Measurements from ENCODE around the gene STEAP3.

The STEAP3 gene

GRCh38 chr2:119223521-119224390, at the start of gene STEAP3:
Gene STEAP3 (plus strand): TSS chr2:119223834. CDS start chr2:119231013, 7,179 bp downstream.
- Mint-ChIP-seq H3K4me3 (peak within 1 kb of the TSS; percentile 37), H3K4me1 (ENCODE audit: low read depth) (no peaks in the 10 kb centered on the region), H3K27me3 (peaks cover 29% of the 10 kb centered on the region), H3K36me3 (ENCODE audit: low read depth) (no peaks in the 10 kb centered on the region), H3K9me3 (no peaks in the 10 kb centered on the region), H3K27ac (no peak within 1 kb of the TSS)

- no peak overlapping the region for H3K27ac Mint-ChIP-seq
- no peak overlapping the region for H3K4me3 Mint-ChIP-seq
- H3K9me3 Mint-ChIP-seq = no peaks in the 10 kb centered on the region
- no peaks in the 10 kb centered on the region for H3K4me1 Mint-ChIP-seq (ENCODE audit: low read depth)
- no peaks in the 10 kb centered on the region for H3K36me3 Mint-ChIP-seq (ENCODE audit: low read depth)
- H3K27me3 Mint-ChIP-seq = no peaks in the 10 kb centered on the region
Measured at GRCh38 chr2:119174216-119174992, 49.2 kb upstream of the STEAP3 start.

GRCh38 chr2:119174993-119175347, 48.7 kb upstream of the STEAP3 start:
- no peaks in the 10 kb centered on the region for H3K36me3 Mint-ChIP-seq (ENCODE audit: low read depth)
- H3K4me1 Mint-ChIP-seq (ENCODE audit: low read depth) = no peaks in the 10 kb centered on the region
- H3K4me3 Mint-ChIP-seq = no peak overlapping the region
- no peak overlapping the region for H3K27ac Mint-ChIP-seq
- no peaks in the 10 kb centered on the region for H3K9me3 Mint-ChIP-seq
- H3K27me3 Mint-ChIP-seq = no peaks in the 10 kb centered on the region

- Mint-ChIP-seq H3K27ac (no peak overlapping the region), H3K4me3 (no peak overlapping the region), H3K4me1 (ENCODE audit: low read depth) (no peaks in the 10 kb centered on the region), H3K36me3 (ENCODE audit: low read depth) (no peaks in the 10 kb centered on the region), H3K9me3 (no peaks in the 10 kb centered on the region), H3K27me3 (no peaks in the 10 kb centered on the region)
Measured at GRCh38 chr2:119175517-119175916, 48.1 kb upstream of the STEAP3 start.

- Mint-ChIP-seq H3K4me3 (no peak overlapping the region), H3K27me3 (no peaks in the 10 kb centered on the region), H3K27ac (no peak overlapping the region), H3K36me3 (ENCODE audit: low read depth) (no peaks in the 10 kb centered on the region), H3K9me3 (no peaks in the 10 kb centered on the region), H3K4me1 (ENCODE audit: low read depth) (no peaks in the 10 kb centered on the region)
Measured at GRCh38 chr2:119177171-119177837, 46.3 kb upstream of the STEAP3 start.

GRCh38 chr2:119177838-119178190, 45.8 kb upstream of the STEAP3 start:
- H3K36me3 Mint-ChIP-seq (ENCODE audit: low read depth) = no peaks in the 10 kb centered on the region
- no peak overlapping the region for H3K27ac Mint-ChIP-seq
- H3K4me3 Mint-ChIP-seq = no peak overlapping the region
- H3K4me1 Mint-ChIP-seq (ENCODE audit: low read depth) = no peaks in the 10 kb centered on the region
- no peaks in the 10 kb centered on the region for H3K9me3 Mint-ChIP-seq
- no peaks in the 10 kb centered on the region for H3K27me3 Mint-ChIP-seq

- no peaks in the 10 kb centered on the region for H3K9me3 Mint-ChIP-seq
Measured at GRCh38 chr2:119178776-119179175, 44.9 kb upstream of the STEAP3 start.

GRCh38 chr2:119179202-119179601, 44.4 kb upstream of the STEAP3 start:
- Mint-ChIP-seq H3K4me3 (no peak overlapping the region), H3K4me1 (ENCODE audit: low read depth) (no peaks in the 10 kb centered on the region), H3K36me3 (ENCODE audit: low read depth) (no peaks in the 10 kb centered on the region), H3K27me3 (no peaks in the 10 kb centered on the region), H3K27ac (no peak overlapping the region), H3K9me3 (no peaks in the 10 kb centered on the region)

More at GRCh38 chr2:119178776-119179175, 44.9 kb upstream of the STEAP3 start:
- Mint-ChIP-seq H3K4me3 (no peak overlapping the region), H3K36me3 (ENCODE audit: low read depth) (no peaks in the 10 kb centered on the region), H3K4me1 (ENCODE audit: low read depth) (no peaks in the 10 kb centered on the region), H3K27ac (no peak overlapping the region), H3K27me3 (no peaks in the 10 kb centered on the region)

- Mint-ChIP-seq H3K27me3 (no peaks in the 10 kb centered on the region), H3K36me3 (ENCODE audit: low read depth) (no peaks in the 10 kb centered on the region), H3K4me3 (no peak overlapping the region), H3K27ac (no peak overlapping the region), H3K9me3 (no peaks in the 10 kb centered on the region), H3K4me1 (ENCODE audit: low read depth) (no peaks in the 10 kb centered on the region)
Measured at GRCh38 chr2:119179991-119180390, 43.6 kb upstream of the STEAP3 start.

GRCh38 chr2:119180892-119181291, 42.7 kb upstream of the STEAP3 start:
- Mint-ChIP-seq H3K9me3 (no peaks in the 10 kb centered on the region), H3K4me1 (ENCODE audit: low read depth) (no peaks in the 10 kb centered on the region), H3K27me3 (no peaks in the 10 kb centered on the region), H3K4me3 (no peak overlapping the region), H3K36me3 (ENCODE audit: low read depth) (no peaks in the 10 kb centered on the region), H3K27ac (no peak overlapping the region)

- H3K27me3 Mint-ChIP-seq = no peaks in the 10 kb centered on the region
- no peaks in the 10 kb centered on the region for H3K36me3 Mint-ChIP-seq (ENCODE audit: low read depth)
- H3K27ac Mint-ChIP-seq = no peak overlapping the region
- no peak overlapping the region for H3K4me3 Mint-ChIP-seq
- no peaks in the 10 kb centered on the region for H3K4me1 Mint-ChIP-seq (ENCODE audit: low read depth)
- H3K9me3 Mint-ChIP-seq = no peaks in the 10 kb centered on the region
Measured at GRCh38 chr2:119181391-119181790, 42.2 kb upstream of the STEAP3 start.

GRCh38 chr2:119181791-119182445, 41.7 kb upstream of the STEAP3 start:
- Mint-ChIP-seq H3K27me3 (no peaks in the 10 kb centered on the region), H3K9me3 (no peaks in the 10 kb centered on the region), H3K36me3 (ENCODE audit: low read depth) (no peaks in the 10 kb centered on the region), H3K4me1 (ENCODE audit: low read depth) (no peaks in the 10 kb centered on the region), H3K27ac (no peak overlapping the region), H3K4me3 (no peak overlapping the region)

GRCh38 chr2:119184512-119184911, 39.1 kb upstream of the STEAP3 start:
- no peaks in the 10 kb centered on the region for H3K36me3 Mint-ChIP-seq (ENCODE audit: low read depth)
- no peak overlapping the region for H3K4me3 Mint-ChIP-seq
- H3K4me1 Mint-ChIP-seq (ENCODE audit: low read depth) = no peaks in the 10 kb centered on the region
- no peaks in the 10 kb centered on the region for H3K27me3 Mint-ChIP-seq
- H3K9me3 Mint-ChIP-seq = no peaks in the 10 kb centered on the region
- no peak overlapping the region for H3K27ac Mint-ChIP-seq

- Mint-ChIP-seq H3K4me3 (no peak overlapping the region), H3K4me1 (ENCODE audit: low read depth) (no peaks in the 10 kb centered on the region), H3K27me3 (peaks cover 19% of the 10 kb centered on the region), H3K27ac (no peak overlapping the region), H3K9me3 (no peaks in the 10 kb centered on the region), H3K36me3 (ENCODE audit: low read depth) (no peaks in the 10 kb centered on the region)
Measured at GRCh38 chr2:119190321-119191111, 33.1 kb upstream of the STEAP3 start.
